Ovary (tissue), 3 donors: ENCODE results near the gene BMI1.

Source experiments
- CTCF ChIP-seq, 3 donors: fragments of 450-650 bp in 2 of 3; fragments of 200-600 bp in 1 of 3; IDR thresholded peaks; one replicate each; pipeline versions ENCODE4 v1.5.1 to v1.8.0; 2016 to 2022; ENCODE audit warnings: antibody characterized with exemption in 3 of 3, mild to moderate bottlenecking in 1 of 3
- EP300 ChIP-seq: sonication (generic); formaldehyde crosslinking; IDR thresholded peaks from one replicate; pipeline ENCODE4 v1.6.1; 2017; ENCODE audit warnings: antibody characterized with exemption
- donor health status: DM: no; HTN: no; CAD: no.

GRCh38 chr10:22345301-22346095 lies 24.6 kb downstream of the BMI1 start, which contains the start of gene SPAG6:
- no peak for TF ChIP-seq EP300
- TF ChIP-seq CTCF (IDR thresholded peaks at IDR 0.05): no peak
